NOMO-1 treated with DMSO at 0.1 percent for 48 hours (cell line): Measurements from ENCODE around the gene DYNC1LI1.
A peak's percentile ranks its signal among the peaks of the same experiment; 100 is the strongest.
"Not testable (repeated sequence)": the region's sequence is repeated elsewhere in the genome, so short reads cannot be mapped to it uniquely, and the experiment has no call there.

Experiments used
- DNase-seq: peaks from one replicate; lab custom pipeline; 2025; ENCODE audit not compliant: unreplicated experiment; lab: John Stamatoyannopoulos, UW

The DYNC1LI1 gene

GRCh38 chr3:32540899-32541298, 29.8 kb downstream of the DYNC1LI1 start:
- no peak for DNase-seq

- no peak for DNase-seq
Observed at GRCh38 chr3:32532434-32532833, 38.2 kb downstream of the DYNC1LI1 start.

- DNase-seq = no peak
Observed at GRCh38 chr3:32531010-32531647, 39.5 kb downstream of the DYNC1LI1 start.

- DNase-seq = no peak
Observed at GRCh38 chr3:32525720-32526119, 44.9 kb downstream of the DYNC1LI1 start.

- DNase-seq = no peak
Observed at GRCh38 chr3:32522682-32523081, 48.0 kb downstream of the DYNC1LI1 start.

- not testable (repeated sequence) for DNase-seq
Observed at GRCh38 chr3:32518921-32519320, 51.7 kb downstream of the DYNC1LI1 start.

GRCh38 chr3:32516751-32517150, 53.9 kb downstream of the DYNC1LI1 start:
- not testable (repeated sequence) for DNase-seq

- DNase-seq = no peak
Observed at GRCh38 chr3:32511005-32511404, 59.7 kb downstream of the DYNC1LI1 start.

GRCh38 chr3:32510075-32510724, 60.5 kb downstream of the DYNC1LI1 start:
- peak; percentile 61 for DNase-seq

GRCh38 chr3:32508711-32509110, 61.9 kb downstream of the DYNC1LI1 start:
- peak; percentile 48 for DNase-seq

- no peak for DNase-seq
Observed at GRCh38 chr3:32506466-32506865, 64.2 kb downstream of the DYNC1LI1 start.

- DNase-seq = no peak
Observed at GRCh38 chr3:32502946-32503286, 67.7 kb downstream of the DYNC1LI1 start.

- DNase-seq = peak; percentile 75
Observed at GRCh38 chr3:32502118-32502945, 68.3 kb downstream of the DYNC1LI1 start, which contains the start of gene CMTM6. Gene CMTM6, minus strand, starts transcription at chr3:32502852. Its CDS starts 107 bp downstream, at chr3:32502745.

- DNase-seq = peak; percentile 59
Observed at GRCh38 chr3:32501783-32502117, 68.9 kb downstream of the DYNC1LI1 start.

- DNase-seq = peak; percentile 15
Observed at GRCh38 chr3:32500880-32501782, 69.5 kb downstream of the DYNC1LI1 start.

GRCh38 chr3:32500231-32500630, 70.4 kb downstream of the DYNC1LI1 start:
- no peak for DNase-seq

- no peak for DNase-seq
Observed at GRCh38 chr3:32499585-32499984, 71.1 kb downstream of the DYNC1LI1 start.

GRCh38 chr3:32498992-32499391, 71.7 kb downstream of the DYNC1LI1 start:
- DNase-seq = no peak

- peak; percentile 73 for DNase-seq
Observed at GRCh38 chr3:32498252-32498651, 72.4 kb downstream of the DYNC1LI1 start.

- no peak for DNase-seq
Observed at GRCh38 chr3:32495609-32496008, 75.0 kb downstream of the DYNC1LI1 start.

GRCh38 chr3:32495085-32495484, 75.6 kb downstream of the DYNC1LI1 start:
- no peak for DNase-seq
